ENCODE results near the gene GPC6.

GPC6 gene

GRCh38 chr13:94344126-94344818 is 1117.7 kb downstream of the GPC6 start:
- no peak for DNase-seq

GRCh38 chr13:94345374-94346195 is 1119.0 kb downstream of the GPC6 start:
- no peak for DNase-seq

- DNase-seq = peak; percentile 40 to 45
Measured at GRCh38 chr13:94346261-94347019, 1119.8 kb downstream of the GPC6 start.

- peak in 1 of 2 donors; percentile 15 for DNase-seq
Measured at GRCh38 chr13:94351292-94351990, 1124.8 kb downstream of the GPC6 start.

- DNase-seq = no peak
Measured at GRCh38 chr13:94352057-94352456, 1125.5 kb downstream of the GPC6 start.

GRCh38 chr13:94353167-94353710 is 1126.6 kb downstream of the GPC6 start:
- DNase-seq = no peak

GRCh38 chr13:94359875-94360274 is 1133.3 kb downstream of the GPC6 start:
- no peak for DNase-seq

GRCh38 chr13:94362411-94362909 is 1135.9 kb downstream of the GPC6 start:
- peak; percentile 51 to 71 for DNase-seq

- no peak for DNase-seq
Measured at GRCh38 chr13:94366677-94367076, 1140.1 kb downstream of the GPC6 start.

- no peak for DNase-seq
Measured at GRCh38 chr13:94369972-94370436, 1143.4 kb downstream of the GPC6 start.

- DNase-seq = no peak
Measured at GRCh38 chr13:94371855-94372254, 1145.2 kb downstream of the GPC6 start.

- no peak for DNase-seq
Measured at GRCh38 chr13:94382517-94382916, 1155.9 kb downstream of the GPC6 start.

- DNase-seq = no peak
Measured at GRCh38 chr13:94382960-94383359, 1156.4 kb downstream of the GPC6 start.

- DNase-seq = no peak
Measured at GRCh38 chr13:94384231-94384905, 1157.8 kb downstream of the GPC6 start.

- no peak for DNase-seq
Measured at GRCh38 chr13:94387047-94387446, 1160.4 kb downstream of the GPC6 start.

- DNase-seq = no peak
Measured at GRCh38 chr13:94389604-94390351, 1163.2 kb downstream of the GPC6 start.

GRCh38 chr13:94390881-94391280 is 1164.3 kb downstream of the GPC6 start:
- DNase-seq = no peak

- DNase-seq = no peak
Measured at GRCh38 chr13:94394723-94395122, 1168.1 kb downstream of the GPC6 start.

GRCh38 chr13:94395860-94396259 is 1169.3 kb downstream of the GPC6 start:
- DNase-seq = no peak

GRCh38 chr13:94399812-94400211 is 1173.2 kb downstream of the GPC6 start:
- no peak for DNase-seq

- no peak for DNase-seq
Measured at GRCh38 chr13:94400874-94401273, 1174.3 kb downstream of the GPC6 start.
